TTC549 (cell line): Measurements from ENCODE around the gene CDC42BPB.

Experiments
- FAIRE-seq: peaks from 2 replicates; lab custom pipeline; 2012; peaks lifted over from hg19 to GRCh38; lab: Jason Lieb, UNC

Gene CDC42BPB

GRCh38 chr14:103095210-103095778, 37.9 kb upstream of the CDC42BPB start:
- FAIRE-seq: no peak

- FAIRE-seq: no peak
Observed at GRCh38 chr14:103094406-103095209, 37.3 kb upstream of the CDC42BPB start, which contains the start of gene EXOC3L4. Gene EXOC3L4, plus strand, starts transcription at chr14:103094725. Its CDS starts 5,495 bp downstream, at chr14:103100220.

GRCh38 chr14:103093856-103094405, 36.6 kb upstream of the CDC42BPB start:
- no peak for FAIRE-seq

GRCh38 chr14:103091883-103092222, 34.5 kb upstream of the CDC42BPB start:
- FAIRE-seq: no peak

GRCh38 chr14:103091041-103091882, 33.9 kb upstream of the CDC42BPB start:
- no peak for FAIRE-seq

- no peak for FAIRE-seq
Observed at GRCh38 chr14:103090481-103091020, 33.2 kb upstream of the CDC42BPB start.

- no peak for FAIRE-seq
Observed at GRCh38 chr14:103089386-103090335, 32.3 kb upstream of the CDC42BPB start.

GRCh38 chr14:103088921-103089320, 31.6 kb upstream of the CDC42BPB start:
- no peak for FAIRE-seq

GRCh38 chr14:103087343-103087835, 30.0 kb upstream of the CDC42BPB start:
- FAIRE-seq: no peak

GRCh38 chr14:103086771-103087342, 29.5 kb upstream of the CDC42BPB start:
- no peak for FAIRE-seq

GRCh38 chr14:103085106-103086091, 28.1 kb upstream of the CDC42BPB start:
- no peak for FAIRE-seq

GRCh38 chr14:103084021-103084919, 26.9 kb upstream of the CDC42BPB start, which contains the start of gene LBHD2:
Gene LBHD2, plus strand, starts transcription at chr14:103084210. Its CDS starts 1,803 bp downstream, at chr14:103086013.
- no peak for FAIRE-seq

GRCh38 chr14:103081951-103082350, 24.6 kb upstream of the CDC42BPB start:
- no peak for FAIRE-seq

- no peak for FAIRE-seq
Observed at GRCh38 chr14:103078860-103079587, 21.7 kb upstream of the CDC42BPB start.

- FAIRE-seq: no peak
Observed at GRCh38 chr14:103078420-103078749, 21.0 kb upstream of the CDC42BPB start.

GRCh38 chr14:103074729-103075367, 17.5 kb upstream of the CDC42BPB start:
- no peak for FAIRE-seq
